Kidney capillary endothelial cell (primary cell): ENCODE measurements around the gene KRTAP2-3.
"Not testable (repeated sequence)": the region's sequence is repeated elsewhere in the genome, so short reads cannot be mapped to it uniquely, and the experiment has no call there.

ENCODE experiments used
- DNase-seq: peaks from one replicate; pipeline ENCODE4 v3.0.0-alpha.2; 2018; ENCODE audit warnings: low spot score

The KRTAP2-3 gene

DNA sequence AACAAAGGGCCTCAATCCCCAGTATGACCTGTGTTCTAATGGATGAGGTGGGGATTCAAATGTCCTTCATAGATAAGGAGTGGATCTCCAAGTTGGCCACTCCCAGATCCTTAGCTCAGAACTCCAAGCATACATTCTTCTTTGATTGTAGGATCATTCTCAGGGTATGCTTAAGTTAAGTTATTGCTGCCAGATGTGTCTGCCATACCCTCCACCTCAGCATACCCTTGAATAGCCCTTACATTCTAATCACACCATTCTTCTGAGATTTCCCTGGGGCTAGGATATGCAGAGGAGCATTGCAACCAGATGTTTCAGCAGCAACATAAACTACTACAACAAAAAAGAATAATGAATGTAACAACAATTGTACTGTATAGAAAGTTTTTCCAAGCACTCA lies 7.4 kb upstream of the KRTAP2-3 start:
- no peak for DNase-seq

DNA sequence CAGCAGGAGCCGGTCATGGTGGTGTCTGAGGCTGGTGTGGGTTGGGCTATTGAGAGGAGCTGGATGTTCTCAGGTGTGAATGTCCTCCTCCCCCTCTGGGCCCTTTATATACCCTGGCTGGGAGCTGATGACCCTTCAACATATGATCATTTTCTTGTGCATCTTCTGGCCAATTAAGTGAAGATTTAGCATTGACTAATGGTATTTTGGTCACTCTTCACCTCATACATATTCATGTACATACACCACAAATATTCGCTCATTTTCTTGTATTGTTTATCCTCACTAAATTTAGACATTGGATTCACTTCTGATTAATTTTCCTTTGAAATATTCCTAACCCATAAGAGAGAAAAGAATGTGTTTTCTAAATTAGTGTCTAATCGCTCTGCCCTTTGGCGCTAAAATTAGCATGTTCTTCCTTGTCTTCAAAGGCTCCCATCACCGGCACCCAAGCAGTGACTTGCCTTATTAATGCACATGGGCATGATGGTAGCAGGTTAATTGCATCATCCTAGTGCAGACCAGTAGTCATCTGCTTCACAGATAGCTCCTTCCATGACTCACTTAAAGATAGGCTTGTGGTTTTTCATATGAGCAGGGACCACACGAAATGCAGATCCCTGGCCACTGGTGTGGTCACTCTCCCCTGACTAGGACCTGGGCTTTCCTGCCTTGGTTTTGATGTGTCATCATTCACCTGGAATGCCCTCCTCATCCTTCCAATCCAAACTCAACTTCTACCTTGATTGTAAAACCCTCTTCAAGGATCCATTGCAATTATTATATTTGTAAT lies 6.1 kb upstream of the KRTAP2-3 start, which contains the start of gene KRTAP2-4:
KRTAP2-4 (minus strand) TSS at position 51 of the 796 bp plus-strand sequence; CDS start at position 17, 34 bp downstream.
- no peak for DNase-seq

DNA sequence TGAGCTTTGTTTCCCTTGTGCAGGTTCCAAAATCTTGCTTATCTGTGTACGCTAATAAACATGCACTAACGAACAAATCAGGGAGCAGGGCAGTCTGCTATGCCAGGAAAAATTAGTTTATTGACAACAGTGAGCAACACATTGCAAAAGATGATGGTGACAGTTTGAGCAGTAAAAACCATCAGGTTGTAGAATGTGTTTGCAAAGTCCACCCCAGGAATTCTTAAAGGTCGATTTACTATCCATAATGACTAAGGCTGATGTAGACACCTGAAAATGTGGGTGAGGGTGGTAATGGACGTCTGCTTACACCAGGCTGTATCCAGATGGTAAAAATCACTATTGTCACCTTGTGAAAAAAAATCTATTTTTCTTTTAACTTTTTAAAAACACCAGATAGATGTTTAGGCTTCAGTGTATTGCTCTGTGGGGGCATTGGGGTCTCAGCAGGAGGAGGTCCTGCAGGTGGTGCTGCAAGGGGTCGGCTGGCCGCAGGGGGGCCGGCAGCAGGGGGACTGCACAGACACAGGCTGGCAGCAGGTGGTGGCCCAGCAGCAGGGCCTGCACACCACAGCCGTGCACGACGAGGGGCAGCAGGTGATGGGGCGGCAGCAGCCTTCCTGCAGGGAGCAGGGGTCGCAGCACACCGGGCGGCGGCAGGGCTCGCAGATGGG lies 5.2 kb upstream of the KRTAP2-3 start:
- DNase-seq: not testable (repeated sequence)

DNA sequence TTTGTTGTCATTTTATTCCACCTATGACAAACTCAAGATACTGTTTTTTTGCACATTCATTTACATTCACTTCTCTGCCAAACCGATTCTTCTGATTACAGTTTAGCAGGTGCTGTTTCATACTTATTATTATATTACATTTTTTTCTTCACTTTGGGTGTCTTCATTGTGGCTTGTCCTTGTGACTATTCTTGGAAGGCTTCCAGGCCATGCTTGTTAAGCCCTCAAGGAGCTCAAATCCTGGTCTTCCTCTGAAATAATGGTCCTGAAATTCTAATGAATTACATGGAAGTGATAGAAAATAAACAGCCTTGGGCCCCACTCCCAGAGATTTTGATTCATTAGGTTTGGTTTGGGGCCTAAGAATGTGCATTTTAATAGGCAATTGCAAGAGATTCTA lies 4.4 kb upstream of the KRTAP2-3 start:
- DNase-seq: no peak

DNA sequence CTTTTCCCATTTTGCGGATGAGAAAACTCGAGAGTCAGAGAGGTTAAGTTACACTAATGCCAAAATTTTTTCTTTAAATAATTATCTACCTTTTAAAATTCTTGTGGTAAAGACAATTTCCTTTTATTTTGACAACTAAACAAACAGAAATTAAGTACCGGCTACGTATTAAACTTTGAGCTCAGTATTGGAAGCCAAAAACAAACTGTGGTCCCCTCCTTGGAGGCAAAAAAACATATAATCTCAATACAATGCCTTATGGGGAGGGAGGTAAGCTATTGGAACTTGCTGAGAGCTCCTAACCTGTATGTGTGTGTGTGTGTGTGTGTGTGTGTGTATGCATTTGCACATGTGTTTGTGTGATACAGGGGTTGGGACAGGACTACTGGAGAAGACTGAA lies 3.5 kb upstream of the KRTAP2-3 start:
- DNase-seq: no peak

DNA sequence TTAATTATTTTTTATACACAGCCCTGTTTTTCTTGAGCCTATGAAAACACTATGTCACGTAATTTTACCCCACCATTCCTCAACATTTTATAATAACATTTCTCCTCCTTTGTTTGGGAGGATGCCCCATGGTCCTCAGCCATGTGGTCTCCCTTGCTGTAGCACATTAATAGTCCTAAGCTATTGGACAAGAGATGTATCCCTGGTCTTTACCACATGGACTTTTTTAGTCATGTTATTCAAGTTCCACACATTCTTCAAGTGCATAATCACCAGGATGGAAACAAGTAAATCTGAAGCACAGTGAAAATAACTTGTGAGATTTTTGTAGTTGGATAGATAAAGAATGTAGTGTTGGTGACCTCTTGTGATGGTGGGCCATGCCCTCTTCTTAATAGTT lies 2.0 kb upstream of the KRTAP2-3 start:
- DNase-seq: no peak

DNA sequence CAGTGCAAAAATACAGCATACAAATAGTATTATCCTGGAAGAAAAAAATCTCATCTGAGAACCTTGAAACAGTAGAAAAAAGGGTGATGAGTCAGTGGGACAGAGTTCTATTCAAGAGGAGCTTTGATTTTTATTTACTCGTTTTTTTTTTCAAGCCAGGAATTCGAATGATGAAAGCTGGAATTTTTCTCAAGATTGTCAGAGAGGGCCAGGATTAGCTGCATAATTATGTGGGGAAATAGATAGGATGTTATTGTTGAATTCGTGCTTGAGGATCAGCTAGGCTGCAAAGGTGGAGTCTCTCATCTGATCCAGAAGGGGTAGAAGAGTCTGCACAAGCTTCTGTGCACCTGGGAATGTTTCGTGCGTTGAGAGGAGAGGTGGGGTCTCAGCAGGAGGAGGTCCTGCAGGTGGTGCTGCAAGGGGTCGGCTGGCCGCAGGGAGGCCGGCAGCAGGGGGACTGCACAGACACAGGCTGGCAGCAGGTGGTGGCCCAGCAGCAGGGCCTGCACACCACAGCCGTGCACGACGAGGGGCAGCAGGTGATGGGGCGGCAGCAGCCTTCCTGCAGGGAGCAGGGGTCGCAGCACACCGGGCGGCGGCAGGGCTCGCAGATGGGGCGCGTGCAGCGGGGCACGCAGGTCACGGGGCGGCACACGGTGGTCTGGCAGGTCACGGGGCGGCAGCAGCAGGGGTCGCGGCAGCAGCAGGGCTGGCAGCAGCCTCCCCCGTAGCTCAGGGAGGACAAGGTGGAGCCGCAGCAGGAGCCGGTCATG lies 450 bp downstream of the KRTAP2-3 start:
- not testable (repeated sequence) for DNase-seq

DNA sequence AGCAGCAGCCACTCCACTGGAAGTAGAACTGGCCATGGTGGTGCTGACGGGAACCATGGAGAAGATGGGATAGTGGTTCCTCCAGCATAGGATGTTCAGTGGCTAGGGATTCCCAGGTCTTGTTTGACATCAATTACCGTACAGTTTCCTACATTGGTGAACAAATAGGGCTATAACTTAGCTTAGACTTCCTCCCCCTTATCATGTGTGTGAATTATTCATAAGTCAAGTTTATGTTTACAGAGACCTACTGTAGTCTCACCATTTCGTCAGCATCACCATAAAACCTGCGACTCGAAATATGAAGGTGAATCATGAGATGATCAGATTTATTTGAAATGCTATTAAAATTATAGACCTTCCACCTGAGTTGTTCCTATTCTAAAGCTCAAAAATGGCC lies 1.2 kb downstream of the KRTAP2-3 start:
- no peak for DNase-seq

DNA sequence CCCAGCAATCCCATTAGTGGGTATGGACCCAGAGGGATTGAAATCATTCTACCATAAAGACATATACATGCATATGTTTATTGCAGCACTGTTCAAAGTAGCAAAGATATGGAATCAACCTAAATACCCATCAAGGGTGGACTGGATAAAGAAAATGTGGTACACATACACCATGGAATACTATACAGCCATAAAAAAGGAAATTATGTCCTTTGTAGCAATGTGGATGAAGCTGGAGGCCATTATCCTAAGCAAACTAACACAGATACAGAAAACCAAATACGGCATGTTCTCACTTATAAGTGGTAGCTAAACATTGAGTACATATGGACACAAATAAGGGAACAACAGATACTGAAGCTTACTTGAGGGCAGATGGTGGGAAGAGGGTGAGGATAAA lies 2.4 kb downstream of the KRTAP2-3 start:
- no peak for DNase-seq

DNA sequence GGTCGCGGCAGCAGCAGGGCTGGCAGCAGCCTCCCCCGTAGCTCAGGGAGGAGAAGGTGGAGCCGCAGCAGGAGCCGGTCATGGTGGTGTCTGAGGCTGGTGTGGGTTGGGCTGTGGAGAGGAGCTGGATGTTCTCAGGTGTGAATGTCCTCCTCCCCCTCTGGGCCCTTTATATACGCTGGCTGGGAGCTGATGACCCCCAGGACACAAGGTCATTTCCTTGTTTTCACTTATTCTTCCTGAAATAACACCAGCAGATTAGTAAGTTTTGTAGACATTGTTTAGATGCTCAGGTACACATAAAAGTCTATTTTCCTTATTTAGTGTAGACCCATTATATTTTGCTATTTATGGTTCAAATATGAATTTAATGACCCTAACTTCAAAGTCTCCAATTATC lies 4.8 kb downstream of the KRTAP2-3 start, which contains the start of gene KRTAP2-2:
KRTAP2-2 (minus strand) TSS at position 101 of the 400 bp plus-strand sequence; CDS start at position 82, 19 bp downstream.
- DNase-seq: not testable (repeated sequence)

DNA sequence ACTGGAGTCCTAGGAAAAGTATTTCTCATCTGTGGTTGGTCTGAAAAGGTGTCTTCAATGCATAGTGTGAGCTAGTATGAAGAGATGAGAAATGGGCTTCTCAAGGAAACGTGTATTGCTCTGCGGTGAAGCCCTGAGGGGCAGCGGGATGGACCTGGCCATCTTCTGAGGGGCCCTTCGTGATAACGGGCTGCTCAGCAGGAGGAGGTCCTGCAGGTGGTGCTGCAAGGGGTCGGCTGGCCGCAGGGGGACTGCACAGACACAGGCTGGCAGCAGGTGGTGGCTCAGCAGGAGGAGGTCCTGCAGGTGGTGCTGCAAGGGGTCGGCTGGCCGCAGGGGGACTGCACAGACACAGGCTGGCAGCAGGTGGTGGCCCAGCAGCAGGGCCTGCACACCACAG lies 5.4 kb downstream of the KRTAP2-3 start:
- not testable (repeated sequence) for DNase-seq

DNA sequence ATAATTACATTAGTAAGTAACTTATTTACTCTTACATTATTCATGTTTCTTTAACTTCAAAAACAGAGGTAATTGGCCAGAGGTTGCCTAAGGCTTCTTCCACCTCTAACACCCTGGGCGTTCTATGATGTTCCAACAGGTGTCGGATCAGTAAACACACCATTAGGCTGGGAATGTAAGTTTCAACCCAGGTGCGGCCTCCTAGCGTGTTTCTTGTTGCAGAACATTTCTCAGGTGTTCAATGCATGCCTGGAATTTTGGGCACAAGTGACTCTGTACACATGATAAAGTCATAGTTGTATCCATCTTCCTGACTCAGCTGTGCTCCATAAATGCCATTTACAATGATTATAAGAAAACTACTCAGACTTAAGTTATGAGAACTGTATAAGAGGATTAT lies 5.9 kb downstream of the KRTAP2-3 start:
- no peak for DNase-seq

DNA sequence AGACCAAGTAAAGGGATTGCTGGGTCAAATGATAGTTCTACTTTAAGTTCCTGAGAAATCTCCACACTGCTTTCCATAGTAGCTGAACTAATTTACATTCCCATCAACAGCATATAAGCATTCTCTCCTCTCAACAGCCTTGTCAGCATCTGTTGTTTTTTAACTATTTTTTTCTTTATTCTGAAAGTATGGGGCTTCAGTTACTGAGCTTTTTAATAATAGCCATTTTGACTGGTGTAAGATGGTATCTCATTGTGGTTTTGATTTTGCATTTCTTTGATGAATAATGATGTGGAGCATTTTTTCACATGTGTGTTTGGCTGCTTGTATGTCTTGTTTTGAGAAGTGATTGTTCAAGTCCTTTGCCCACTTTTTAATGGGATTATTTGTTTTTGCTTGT lies 7.3 kb downstream of the KRTAP2-3 start:
- DNase-seq: no peak

DNA sequence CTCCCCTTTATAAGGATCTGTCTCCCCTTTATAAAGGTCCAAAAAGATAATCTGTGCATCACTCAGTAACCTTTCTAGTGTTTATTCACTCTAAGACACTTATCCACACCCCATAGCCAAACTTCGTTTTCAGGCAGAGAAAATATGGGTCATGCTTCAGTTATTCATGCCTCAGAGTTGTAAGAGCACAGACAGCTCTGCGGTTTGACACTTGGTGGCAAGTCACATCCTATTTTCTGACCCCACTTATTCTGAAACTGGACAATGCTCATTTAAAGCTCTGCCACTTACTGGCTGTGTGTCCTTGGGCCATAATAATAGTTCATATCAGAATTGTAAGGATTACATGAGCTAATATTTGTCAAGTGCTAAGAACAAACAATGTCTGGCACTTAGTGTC lies 10.8 kb downstream of the KRTAP2-3 start:
- DNase-seq: no peak

DNA sequence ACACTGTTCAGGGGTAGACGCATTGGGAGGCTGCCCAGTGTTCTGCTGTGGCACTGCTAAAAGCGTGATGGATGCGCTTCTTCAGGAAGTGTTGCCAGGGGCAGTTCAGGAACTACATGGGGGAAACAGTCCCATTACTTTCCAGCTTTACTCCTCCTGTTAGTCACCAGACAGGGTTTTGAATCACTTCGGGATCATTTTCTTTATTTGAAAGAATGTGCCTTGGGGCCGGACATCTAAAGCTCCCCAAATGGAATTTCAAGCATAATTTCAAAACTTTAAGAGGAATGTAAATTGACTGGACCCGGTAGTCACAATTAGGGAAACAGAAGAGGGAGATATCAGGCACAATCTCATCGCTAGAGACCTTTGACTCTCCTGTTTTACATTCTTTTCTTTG lies 11.5 kb downstream of the KRTAP2-3 start:
- DNase-seq: peak; percentile 21

DNA sequence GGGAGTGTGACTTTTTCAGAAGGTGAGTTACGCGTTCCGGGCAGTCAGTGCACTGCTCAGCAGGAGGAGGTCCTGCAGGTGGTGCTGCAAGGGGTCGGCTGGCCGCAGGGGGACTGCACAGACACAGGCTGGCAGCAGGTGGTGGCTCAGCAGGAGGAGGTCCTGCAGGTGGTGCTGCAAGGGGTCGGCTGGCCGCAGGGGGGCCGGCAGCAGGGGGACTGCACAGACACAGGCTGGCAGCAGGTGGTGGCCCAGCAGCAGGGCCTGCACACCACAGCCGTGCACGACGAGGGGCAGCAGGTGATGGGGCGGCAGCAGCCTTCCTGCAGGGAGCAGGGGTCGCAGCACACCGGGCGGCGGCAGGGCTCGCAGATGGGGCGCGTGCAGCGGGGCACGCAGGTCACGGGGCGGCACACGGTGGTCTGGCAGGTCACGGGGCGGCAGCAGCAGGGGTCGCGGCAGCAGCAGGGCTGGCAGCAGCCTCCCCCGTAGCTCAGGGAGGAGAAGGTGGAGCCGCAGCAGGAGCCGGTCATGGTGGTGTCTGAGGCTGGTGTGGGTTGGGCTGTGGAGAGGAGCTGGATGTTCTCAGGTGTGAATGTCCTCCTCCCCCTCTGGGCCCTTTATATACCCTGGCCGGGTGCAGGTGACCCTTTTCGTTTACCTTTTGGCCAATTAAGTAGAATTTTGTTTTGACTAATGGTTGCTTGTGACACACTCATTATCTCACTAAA lies 13.0 kb downstream of the KRTAP2-3 start, which contains the start of gene KRTAP2-1:
KRTAP2-1 (minus strand) TSS at position 582 of the 731 bp plus-strand sequence; CDS start at position 533, 49 bp downstream.
- DNase-seq: not testable (repeated sequence)

DNA sequence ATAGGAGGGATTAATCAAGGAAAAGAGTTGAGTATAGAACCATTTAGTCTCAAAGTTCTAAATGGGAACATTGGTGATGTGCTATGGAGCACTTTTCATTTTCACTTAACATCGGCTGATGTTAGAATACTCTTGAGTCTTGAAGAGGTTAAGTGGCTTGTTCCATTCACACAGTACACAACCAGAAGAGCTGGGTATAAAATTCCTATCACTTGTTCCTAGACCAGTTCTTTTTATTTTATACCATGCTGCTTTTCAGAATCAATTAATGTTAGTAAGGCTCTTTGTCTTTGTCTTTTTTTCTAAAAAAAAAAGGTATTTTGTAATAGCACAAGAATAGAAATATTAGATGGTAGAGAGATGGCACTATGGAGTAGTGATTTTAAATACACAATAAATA lies 17.0 kb downstream of the KRTAP2-3 start:
- DNase-seq: no peak

DNA sequence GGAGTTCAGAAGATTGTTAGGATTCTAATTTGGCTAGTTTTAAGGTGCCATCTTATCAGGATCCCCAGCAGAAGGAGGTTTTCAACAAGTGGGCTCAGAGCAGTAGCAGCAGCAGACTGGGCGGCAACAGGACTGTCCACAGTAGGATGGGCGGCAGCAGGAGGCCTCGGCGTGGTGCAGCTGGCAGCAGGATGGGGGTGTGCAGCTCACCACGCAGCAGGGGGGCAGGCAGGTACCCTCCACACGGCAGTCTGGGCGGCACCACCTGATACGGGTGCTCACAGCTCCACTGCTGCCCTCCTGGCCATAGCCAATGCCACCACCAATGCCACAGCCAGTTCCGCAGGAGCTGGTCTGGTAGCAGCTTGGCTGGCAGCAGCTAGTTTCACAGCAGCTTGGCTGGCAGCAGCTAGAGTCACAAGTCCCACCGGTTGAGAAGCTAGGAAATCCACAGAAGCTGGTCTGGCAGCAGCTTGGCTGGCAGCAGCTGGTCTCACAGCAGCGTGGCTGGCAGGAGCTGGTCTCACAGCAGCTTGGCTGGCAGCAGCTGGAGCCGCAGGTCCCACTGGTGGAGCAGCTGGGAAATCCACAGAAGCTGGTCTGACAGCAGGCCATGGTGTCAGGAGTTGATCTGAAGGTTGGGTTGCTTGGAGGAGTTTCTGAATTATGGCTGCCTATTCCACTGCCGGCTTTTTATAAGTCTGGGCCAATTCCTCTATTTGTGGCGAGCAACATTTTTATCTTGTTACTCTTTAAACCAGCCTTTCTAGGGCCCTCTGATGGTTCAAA lies 18.9 kb downstream of the KRTAP2-3 start, which contains the start of gene KRTAP1-1:
KRTAP1-1 (minus strand) TSS at position 668 of the 789 bp plus-strand sequence; CDS start at position 615, 53 bp downstream.
- DNase-seq: not testable (repeated sequence)

DNA sequence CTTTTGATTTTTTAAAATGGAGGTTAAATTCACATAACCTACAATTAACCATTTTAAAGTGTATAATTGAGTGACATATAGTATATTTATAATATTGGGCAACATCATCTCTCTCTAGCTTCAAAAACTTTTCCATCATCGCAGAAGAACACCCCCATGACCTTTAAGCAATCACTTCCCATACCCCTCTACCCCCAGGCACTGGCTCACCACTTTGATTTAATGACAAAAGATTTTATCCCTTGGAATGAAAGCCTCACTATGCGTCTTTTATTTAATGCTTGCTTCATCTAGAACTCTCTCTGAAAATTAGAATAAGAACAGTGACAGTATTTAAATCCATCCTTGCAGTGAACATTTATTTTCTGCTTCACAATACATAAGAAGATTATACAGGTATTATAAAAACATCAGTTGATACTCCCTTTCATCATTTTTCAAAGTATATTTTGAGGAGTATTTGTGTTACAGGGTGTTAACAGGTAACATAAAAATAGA lies 22.0 kb downstream of the KRTAP2-3 start:
- no peak for DNase-seq

DNA sequence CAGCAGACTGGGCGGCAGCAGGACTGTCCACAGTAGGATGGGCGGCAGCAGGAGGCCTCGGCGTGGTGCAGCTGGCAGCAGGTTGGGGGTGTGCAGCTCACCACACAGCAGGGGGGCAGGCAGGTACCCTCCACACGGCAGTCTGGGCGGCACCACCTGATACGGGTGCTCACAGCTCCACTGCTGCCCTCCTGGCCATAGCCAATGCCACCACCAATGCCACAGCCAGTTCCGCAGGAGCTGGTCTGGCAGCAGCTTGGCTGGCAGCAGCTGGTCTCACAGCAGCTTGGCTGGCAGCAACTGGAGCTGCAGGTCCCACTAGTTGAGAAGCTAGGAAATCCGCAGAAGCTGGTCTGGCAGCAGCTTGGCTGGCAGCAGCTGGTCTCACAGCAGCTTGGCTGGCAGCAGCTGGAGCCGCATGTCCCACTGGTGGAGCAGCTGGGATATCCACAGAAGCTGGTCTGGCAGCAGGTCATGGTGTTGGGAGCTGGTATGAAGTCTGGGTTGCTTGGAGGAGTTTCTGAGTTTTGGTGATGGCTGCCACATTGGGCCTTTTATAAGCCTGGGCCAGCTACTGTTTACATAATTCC lies 25.5 kb downstream of the KRTAP2-3 start, which contains the start of gene KRTAP1-3:
KRTAP1-3 (minus strand) TSS at position 529 of the 590 bp plus-strand sequence; CDS start at position 476, 53 bp downstream.
- DNase-seq: not testable (repeated sequence)
